ENCODE data around the gene RBBP6. TPM values are rescaled to one million over a fixed set of nuclear protein-coding genes. Genes with fewer than 3 reads are reported as not detected.

The RBBP6 gene
- polyA plus RNA-seq, 1 donor from 2014 or later = 31.5 TPM

- H3K4me1 Mint-ChIP-seq = peaks cover 5 to 6% (median 5%) of the 10 kb centered on the region in 3 donors
- H3K36me3 Mint-ChIP-seq = no peaks in the 10 kb centered on the region
- no peak overlapping the region for H3K4me3 Mint-ChIP-seq
- H3K27ac Mint-ChIP-seq = no peak overlapping the region
- H3K27me3 Mint-ChIP-seq = peaks cover 1% of the 10 kb centered on the region
- H3K9me3 Mint-ChIP-seq = no peaks in the 10 kb centered on the region
Observed at GRCh38 chr16:24514096-24514495, 25.3 kb upstream of the RBBP6 start.

- no peak overlapping the region for H3K27ac Mint-ChIP-seq
- no peaks in the 10 kb centered on the region for H3K36me3 Mint-ChIP-seq
- no peaks in the 10 kb centered on the region for H3K9me3 Mint-ChIP-seq
- H3K4me1 Mint-ChIP-seq = peaks cover 5 to 6% (median 5%) of the 10 kb centered on the region in 3 donors
- peak overlapping the region in 1 of 4 donors; percentile 35 for H3K4me3 Mint-ChIP-seq
- H3K27me3 Mint-ChIP-seq = peaks cover 1% of the 10 kb centered on the region
Observed at GRCh38 chr16:24515186-24515585, 24.2 kb upstream of the RBBP6 start.

GRCh38 chr16:24516900-24517669, 22.3 kb upstream of the RBBP6 start:
- H3K4me1 Mint-ChIP-seq = peaks cover 5 to 6% (median 5%) of the 10 kb centered on the region in 3 donors
- H3K4me3 Mint-ChIP-seq = peak overlapping the region in 2 of 4 donors; percentile 3 to 74
- no peaks in the 10 kb centered on the region for H3K36me3 Mint-ChIP-seq
- no peaks in the 10 kb centered on the region for H3K9me3 Mint-ChIP-seq
- peaks cover 1% of the 10 kb centered on the region for H3K27me3 Mint-ChIP-seq
- no peak overlapping the region for H3K27ac Mint-ChIP-seq

- H3K4me1 Mint-ChIP-seq = peaks cover 5 to 6% (median 5%) of the 10 kb centered on the region in 3 donors
Observed at GRCh38 chr16:24518498-24518897, 20.9 kb upstream of the RBBP6 start.

GRCh38 chr16:24520983-24521382, 18.4 kb upstream of the RBBP6 start:
- no peaks in the 10 kb centered on the region for H3K36me3 Mint-ChIP-seq
- no peak overlapping the region for H3K4me3 Mint-ChIP-seq
- peaks cover 5% of the 10 kb centered on the region for H3K27me3 Mint-ChIP-seq
- H3K4me1 Mint-ChIP-seq = peaks cover 5 to 6% (median 5%) of the 10 kb centered on the region in 3 donors
- no peak overlapping the region for H3K27ac Mint-ChIP-seq
- H3K9me3 Mint-ChIP-seq = no peaks in the 10 kb centered on the region

More at GRCh38 chr16:24518498-24518897, 20.9 kb upstream of the RBBP6 start:
- no peaks in the 10 kb centered on the region for H3K36me3 Mint-ChIP-seq
- H3K27ac Mint-ChIP-seq = no peak overlapping the region
- H3K4me3 Mint-ChIP-seq = no peak overlapping the region
- no peaks in the 10 kb centered on the region for H3K9me3 Mint-ChIP-seq
- peaks cover 1% of the 10 kb centered on the region for H3K27me3 Mint-ChIP-seq

- no peak overlapping the region for H3K4me3 Mint-ChIP-seq
- H3K27me3 Mint-ChIP-seq = peaks cover 3% of the 10 kb centered on the region
- H3K36me3 Mint-ChIP-seq = peaks cover 3% of the 10 kb centered on the region
- no peaks in the 10 kb centered on the region for H3K4me1 Mint-ChIP-seq
- H3K9me3 Mint-ChIP-seq = no peaks in the 10 kb centered on the region
- no peak overlapping the region for H3K27ac Mint-ChIP-seq
Observed at GRCh38 chr16:24522751-24523150, 16.6 kb upstream of the RBBP6 start.

- Mint-ChIP-seq H3K4me3 (no peak overlapping the region), H3K27me3 (peaks cover 3% of the 10 kb centered on the region), H3K36me3 (peaks cover 3% of the 10 kb centered on the region), H3K4me1 (no peaks in the 10 kb centered on the region), H3K27ac (no peak overlapping the region), H3K9me3 (no peaks in the 10 kb centered on the region)
Observed at GRCh38 chr16:24523569-24523968, 15.8 kb upstream of the RBBP6 start.

- Mint-ChIP-seq H3K4me3 (no peak overlapping the region), H3K27me3 (peaks cover 3% of the 10 kb centered on the region), H3K9me3 (no peaks in the 10 kb centered on the region), H3K27ac (peak overlapping the region in 1 of 3 donors; percentile 71), H3K36me3 (peaks cover 3% of the 10 kb centered on the region), H3K4me1 (no peaks in the 10 kb centered on the region)
Observed at GRCh38 chr16:24524855-24525677, 14.3 kb upstream of the RBBP6 start.

- no peak overlapping the region for H3K27ac Mint-ChIP-seq
- peaks cover 3% of the 10 kb centered on the region for H3K27me3 Mint-ChIP-seq
Observed at GRCh38 chr16:24525970-24526559, 13.3 kb upstream of the RBBP6 start.

GRCh38 chr16:24526701-24527495, 12.5 kb upstream of the RBBP6 start:
- no peak overlapping the region for H3K4me3 Mint-ChIP-seq
- no peaks in the 10 kb centered on the region for H3K9me3 Mint-ChIP-seq
- H3K36me3 Mint-ChIP-seq = peaks cover 3% of the 10 kb centered on the region
- no peaks in the 10 kb centered on the region for H3K4me1 Mint-ChIP-seq
- H3K27ac Mint-ChIP-seq = no peak overlapping the region
- H3K27me3 Mint-ChIP-seq = peaks cover 3% of the 10 kb centered on the region

More at GRCh38 chr16:24525970-24526559, 13.3 kb upstream of the RBBP6 start:
- Mint-ChIP-seq H3K4me3 (no peak overlapping the region), H3K36me3 (peaks cover 3% of the 10 kb centered on the region), H3K4me1 (no peaks in the 10 kb centered on the region), H3K9me3 (no peaks in the 10 kb centered on the region)

- H3K27ac Mint-ChIP-seq = no peak overlapping the region
- H3K4me1 Mint-ChIP-seq = no peaks in the 10 kb centered on the region
- H3K36me3 Mint-ChIP-seq = peaks cover 3% of the 10 kb centered on the region
- H3K4me3 Mint-ChIP-seq = no peak overlapping the region
- H3K27me3 Mint-ChIP-seq = no peaks in the 10 kb centered on the region
- no peaks in the 10 kb centered on the region for H3K9me3 Mint-ChIP-seq
Observed at GRCh38 chr16:24531166-24531565, 8.2 kb upstream of the RBBP6 start.

GRCh38 chr16:24534620-24535019, 4.7 kb upstream of the RBBP6 start:
- Mint-ChIP-seq H3K9me3 (no peaks in the 10 kb centered on the region), H3K4me3 (peak overlapping the region in 1 of 4 donors; percentile 7), H3K27me3 (no peaks in the 10 kb centered on the region), H3K36me3 (no peaks in the 10 kb centered on the region), H3K4me1 (peaks cover 2 to 8% (median 3%) of the 10 kb centered on the region in 3 donors), H3K27ac (no peak overlapping the region)

- Mint-ChIP-seq H3K27ac (no peak overlapping the region), H3K36me3 (no peaks in the 10 kb centered on the region), H3K4me1 (peaks cover 2 to 8% (median 3%) of the 10 kb centered on the region in 3 donors), H3K4me3 (peak overlapping the region in 1 of 4 donors; percentile 33), H3K27me3 (no peaks in the 10 kb centered on the region), H3K9me3 (no peaks in the 10 kb centered on the region)
Observed at GRCh38 chr16:24535827-24536226, 3.5 kb upstream of the RBBP6 start.

GRCh38 chr16:24536671-24537070, 2.7 kb upstream of the RBBP6 start:
- Mint-ChIP-seq H3K36me3 (no peaks in the 10 kb centered on the region), H3K27ac (peak overlapping the region in 1 of 3 donors; percentile 30), H3K4me3 (peak overlapping the region in 2 of 4 donors; percentile 52 to 100), H3K9me3 (no peaks in the 10 kb centered on the region), H3K4me1 (peaks cover 6 to 14% (median 9%) of the 10 kb centered on the region in 3 donors), H3K27me3 (no peaks in the 10 kb centered on the region)

Data from IgD-negative memory B cell (primary cell).